SU-DHL-6 (cell line): ENCODE measurements around the gene SUSD2.

ENCODE experiments used
- CTCF ChIP-seq: fragments of 200-600 bp; sonication (generic); IDR thresholded peaks from one replicate; pipeline ENCODE4 v1.5.1; 2017; ENCODE audit warnings: antibody characterized with exemption, mild to moderate bottlenecking, low read length, moderate library complexity; ENCODE audit not compliant: insufficient read depth, poor library complexity, severe bottlenecking
- EZH2phosphoT487 ChIP-seq: fragments of 200-600 bp; sonication (generic), shearing (Covaris generic); conservative IDR thresholded peaks from 2 replicates; pipeline ENCODE4 v1.6.1; 2018; ENCODE audit warnings: mild to moderate bottlenecking, antibody characterized with exemption, low read length, moderate library complexity, mixed read lengths

DNA sequence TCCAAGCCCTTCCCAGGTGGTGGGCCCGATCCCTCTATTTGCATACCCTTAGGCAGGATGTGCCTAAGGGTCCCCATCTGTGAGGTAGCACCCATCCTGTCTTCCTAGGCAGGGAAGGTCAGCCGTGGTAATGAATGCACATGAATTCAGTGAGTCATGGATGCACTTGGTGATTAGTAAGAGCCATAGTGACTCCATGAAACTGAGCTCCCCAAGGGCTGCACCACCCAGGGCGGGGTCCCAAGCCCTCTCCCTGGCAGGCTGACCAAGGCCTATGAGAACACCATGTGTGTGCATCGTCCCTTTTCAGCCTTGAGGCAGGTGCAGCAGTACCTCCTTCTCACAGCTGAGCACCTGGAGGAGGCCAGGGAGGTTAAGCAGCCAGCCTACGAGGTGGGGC lies 15.6 kb upstream of the SUSD2 start:
- TF ChIP-seq CTCF (no peak), EZH2phosphoT487 (no peak)
